Tibial nerve (tissue), 4 donors: Measurements from ENCODE around the gene ZNF835. TPM values are rescaled to one million over a fixed set of nuclear protein-coding genes. Genes with fewer than 3 reads are reported as not detected.

Source experiments
- DNase-seq, 2 donors: peaks; one replicate each; pipeline ENCODE4 v3.0.0-alpha.2; 2019; ENCODE audit warnings: low spot score in 2 of 2
- H3K27ac ChIP-seq, 4 donors: fragments of 200-600 bp; sonication (generic) in 3 of 4; one replicate each; pipeline ENCODE4 v1.5.1; 2017 to 2019; ENCODE audit warnings: mild to moderate bottlenecking in 1 of 4
- H3K27me3 ChIP-seq, 2 donors: fragments of 200-600 bp; sonication (generic) in 1 of 2; one replicate each; pipeline versions ENCODE4 v1.5.1 to v1.6.0; 2017 to 2019
- H3K36me3 ChIP-seq, 3 donors: fragments of 200-600 bp; sonication (generic); one replicate each; pipeline ENCODE4 v1.5.1; 2018 to 2019
- H3K4me1 ChIP-seq, 4 donors: fragments of 200-600 bp; sonication (generic) in 3 of 4; one replicate each; pipeline ENCODE4 v1.5.1; 2017 to 2019
- H3K4me3 ChIP-seq, 4 donors: fragments of 200-600 bp; sonication (generic) in 3 of 4; one replicate each; pipeline ENCODE4 v1.5.1; 2017 to 2019; ENCODE audit warnings: mild to moderate bottlenecking in 1 of 4, moderate library complexity in 1 of 4
- H3K9me3 ChIP-seq, 4 donors: fragments of 200-600 bp; sonication (generic) in 3 of 4; one replicate each; pipeline ENCODE4 v1.5.1; 2017 to 2019
- EP300 ChIP-seq, 2 donors: sonication (generic); formaldehyde crosslinking; IDR thresholded peaks; one replicate each; pipeline ENCODE4 v1.6.1; 2017; ENCODE audit warnings: antibody characterized with exemption in 2 of 2, mild to moderate bottlenecking in 1 of 2
- POLR2A ChIP-seq, 2 donors: fragments of 450-650 bp; IDR thresholded peaks; one replicate each; pipeline ENCODE4 v1.6.1; 2017; ENCODE audit warnings: antibody characterized with exemption in 2 of 2, mild to moderate bottlenecking in 2 of 2, moderate library complexity in 2 of 2
- WGBS, 2 donors: methylation state at CpG; one replicate each; pipeline ENCODE4 v1.1.5; 2018; 5-methylcytosine and 5-hydroxymethylcytosine counted together
- total RNA-seq, 4 donors: library from RNA; depleted of rRNA; stranded (reverse); fragments of >200 nt; gene quantifications; one replicate each; pipeline ENCODE4 v1.1.0, GENCODE V29; 2016
- TF ChIP-seq, protein P1 (sequence below), 5 experiments: fragments of 200-600 bp in 3 of 5; fragments of 450-650 bp in 2 of 5; sonication (generic) in 3 of 5; IDR thresholded peaks; one replicate each; pipeline ENCODE4 v1.5.1; 2016 to 2019; ENCODE audit warnings: antibody characterized with exemption in 5 of 5, mild to moderate bottlenecking in 3 of 5, moderate library complexity in 2 of 5

Gene ZNF835
- total RNA-seq, 4 donors from 2014 or later = 9.6 to 14.7 (median 11.7) TPM

DNA sequence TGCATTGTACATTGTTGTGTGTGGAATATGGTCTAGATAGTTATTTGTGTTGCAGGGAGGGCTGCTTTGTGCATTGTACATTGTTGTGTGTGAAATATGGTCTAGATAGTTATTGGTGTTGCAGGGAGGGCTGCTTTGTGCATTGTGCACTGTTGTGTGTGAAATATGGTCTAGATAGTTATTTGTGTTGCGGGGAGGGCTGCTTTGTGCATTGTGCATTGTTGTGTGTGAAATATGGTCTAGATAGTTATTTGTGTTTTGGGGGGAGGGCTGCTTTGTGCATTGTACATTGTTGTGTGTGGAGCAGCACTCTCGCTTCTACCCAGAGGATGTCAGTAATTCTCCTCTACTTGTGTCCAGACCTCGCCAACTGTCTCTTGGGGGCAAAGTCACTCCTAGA is 36.3 kb upstream of the ZNF835 start:
- 51 to 60% methylated on average over 3 of the region's 3 CpGs for WGBS, 2 donors
- no peak for DNase-seq
- TF ChIP-seq, protein P1, sequence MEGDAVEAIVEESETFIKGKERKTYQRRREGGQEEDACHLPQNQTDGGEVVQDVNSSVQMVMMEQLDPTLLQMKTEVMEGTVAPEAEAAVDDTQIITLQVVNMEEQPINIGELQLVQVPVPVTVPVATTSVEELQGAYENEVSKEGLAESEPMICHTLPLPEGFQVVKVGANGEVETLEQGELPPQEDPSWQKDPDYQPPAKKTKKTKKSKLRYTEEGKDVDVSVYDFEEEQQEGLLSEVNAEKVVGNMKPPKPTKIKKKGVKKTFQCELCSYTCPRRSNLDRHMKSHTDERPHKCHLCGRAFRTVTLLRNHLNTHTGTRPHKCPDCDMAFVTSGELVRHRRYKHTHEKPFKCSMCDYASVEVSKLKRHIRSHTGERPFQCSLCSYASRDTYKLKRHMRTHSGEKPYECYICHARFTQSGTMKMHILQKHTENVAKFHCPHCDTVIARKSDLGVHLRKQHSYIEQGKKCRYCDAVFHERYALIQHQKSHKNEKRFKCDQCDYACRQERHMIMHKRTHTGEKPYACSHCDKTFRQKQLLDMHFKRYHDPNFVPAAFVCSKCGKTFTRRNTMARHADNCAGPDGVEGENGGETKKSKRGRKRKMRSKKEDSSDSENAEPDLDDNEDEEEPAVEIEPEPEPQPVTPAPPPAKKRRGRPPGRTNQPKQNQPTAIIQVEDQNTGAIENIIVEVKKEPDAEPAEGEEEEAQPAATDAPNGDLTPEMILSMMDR (IDR thresholded peaks at IDR 0.05) = no peak
- H3K4me1 ChIP-seq = no peaks in the 10 kb centered on the region
- no peak overlapping the region for H3K27ac ChIP-seq
- peaks cover 0 to 20% (median 0%) of the 10 kb centered on the region in 4 donors for H3K9me3 ChIP-seq
- no peaks in the 10 kb centered on the region for H3K27me3 ChIP-seq
- H3K36me3 ChIP-seq = peaks cover 0 to 4% (median 0%) of the 10 kb centered on the region in 3 donors
- no peak overlapping the region for H3K4me3 ChIP-seq

- Histone ChIP-seq H3K9me3 (peaks cover 0 to 19% (median 0%) of the 10 kb centered on the region in 4 donors), H3K27me3 (no peaks in the 10 kb centered on the region), H3K36me3 (peaks cover 0 to 4% (median 0%) of the 10 kb centered on the region in 3 donors), H3K4me1 (no peaks in the 10 kb centered on the region), H3K27ac (no peak overlapping the region), H3K4me3 (no peak overlapping the region)
- WGBS, 2 donors = 53 to 59% methylated on average over 1 of the region's 1 CpG
- no peak for DNase-seq
- TF ChIP-seq EP300 (IDR thresholded peaks at IDR 0.05) (no peak), POLR2A (IDR thresholded peaks at IDR 0.05) (no peak)
- TF ChIP-seq, protein P1 (IDR thresholded peaks at IDR 0.05) = no peak
Observed at GRCh38 chr19:56705939-56706338, 34.4 kb upstream of the ZNF835 start.

DNA sequence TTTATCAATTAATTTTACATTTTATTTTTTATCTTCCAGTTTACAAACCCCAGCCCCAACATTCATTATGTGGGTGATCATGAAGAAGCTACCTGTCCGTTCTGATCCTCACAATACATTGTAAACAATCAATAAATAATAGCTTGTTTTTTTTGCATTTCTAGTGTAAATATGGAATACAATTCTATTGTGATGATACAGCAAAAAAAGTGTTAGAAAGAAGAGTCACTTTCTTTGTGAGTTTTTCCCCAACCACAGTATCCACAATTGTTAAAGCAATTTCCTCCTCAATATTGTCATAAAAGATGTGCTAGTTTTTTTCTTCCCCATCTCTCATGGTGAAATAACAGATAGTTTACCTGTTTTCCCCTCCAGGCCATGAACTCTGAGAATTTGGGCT is 30.3 kb upstream of the ZNF835 start:
- no peak for TF ChIP-seq EP300 (IDR thresholded peaks at IDR 0.05)
- TF ChIP-seq, protein P1 (IDR thresholded peaks at IDR 0.05) = no peak
- TF ChIP-seq POLR2A (IDR thresholded peaks at IDR 0.05) = no peak
- 50 to 63% methylated on average over 1 of the region's 1 CpG for WGBS, 2 donors
- no peaks in the 10 kb centered on the region for H3K27me3 ChIP-seq
- no peak overlapping the region for H3K27ac ChIP-seq
- no peak for DNase-seq
- H3K9me3 ChIP-seq = peaks cover 0 to 14% (median 0%) of the 10 kb centered on the region in 4 donors
- no peaks in the 10 kb centered on the region for H3K36me3 ChIP-seq
- no peaks in the 10 kb centered on the region for H3K4me1 ChIP-seq
- no peak overlapping the region for H3K4me3 ChIP-seq

GRCh38 chr19:56699552-56699951 is 28.0 kb upstream of the ZNF835 start:
- DNase-seq = no peak
- WGBS, 2 donors = 69 to 74% methylated on average over 3 of the region's 3 CpGs
- no peaks in the 10 kb centered on the region for H3K4me1 ChIP-seq
- H3K27me3 ChIP-seq = no peaks in the 10 kb centered on the region
- no peaks in the 10 kb centered on the region for H3K36me3 ChIP-seq
- TF ChIP-seq, protein P1 (IDR thresholded peaks at IDR 0.05) = no peak
- no peak for TF ChIP-seq EP300 (IDR thresholded peaks at IDR 0.05)
- TF ChIP-seq POLR2A (IDR thresholded peaks at IDR 0.05) = no peak
- peaks cover 0 to 9% (median 0%) of the 10 kb centered on the region in 4 donors for H3K9me3 ChIP-seq
- H3K27ac ChIP-seq = no peak overlapping the region
- H3K4me3 ChIP-seq = no peak overlapping the region

- no peak overlapping the region for H3K4me3 ChIP-seq
- WGBS, 2 donors = 66 to 78% methylated on average over 8 of the region's 8 CpGs
- H3K4me1 ChIP-seq = no peaks in the 10 kb centered on the region
- no peaks in the 10 kb centered on the region for H3K27me3 ChIP-seq
- DNase-seq = no peak
- TF ChIP-seq, protein P1 (IDR thresholded peaks at IDR 0.05) = no peak
- TF ChIP-seq POLR2A (IDR thresholded peaks at IDR 0.05) (no peak), EP300 (IDR thresholded peaks at IDR 0.05) (no peak)
- H3K36me3 ChIP-seq = no peaks in the 10 kb centered on the region
- H3K9me3 ChIP-seq = peaks cover 0 to 11% (median 0%) of the 10 kb centered on the region in 4 donors
- no peak overlapping the region for H3K27ac ChIP-seq
Observed at GRCh38 chr19:56692206-56692895, 20.8 kb upstream of the ZNF835 start.
